ENCODE measurements around the gene DNMBP.
"Not testable (repeated sequence)": the region's sequence is repeated elsewhere in the genome, so short reads cannot be mapped to it uniquely, and the experiment has no call there.

The DNMBP gene

GRCh38 chr10:99958302-99958701 lies 51.4 kb downstream of the DNMBP start:
- DNase-seq (ENCODE audit: low spot score): no peak

- not testable (repeated sequence) for DNase-seq (ENCODE audit: low spot score)
Measured at GRCh38 chr10:99953510-99953909, 56.2 kb downstream of the DNMBP start.

- DNase-seq (ENCODE audit: low spot score): no peak
Measured at GRCh38 chr10:99952799-99953198, 56.9 kb downstream of the DNMBP start.

- not testable (repeated sequence) for DNase-seq (ENCODE audit: low spot score)
Measured at GRCh38 chr10:99946051-99946450, 63.7 kb downstream of the DNMBP start.

- peak; percentile 17 for DNase-seq (ENCODE audit: low spot score)
Measured at GRCh38 chr10:99945263-99945662, 64.5 kb downstream of the DNMBP start.

GRCh38 chr10:99944860-99945259 lies 64.9 kb downstream of the DNMBP start:
- no peak for DNase-seq (ENCODE audit: low spot score)

GRCh38 chr10:99943908-99944307 lies 65.8 kb downstream of the DNMBP start:
- DNase-seq (ENCODE audit: low spot score): no peak

GRCh38 chr10:99941942-99942820 lies 67.6 kb downstream of the DNMBP start:
- no peak for DNase-seq (ENCODE audit: low spot score)

- no peak for DNase-seq (ENCODE audit: low spot score)
Measured at GRCh38 chr10:99938563-99938962, 71.2 kb downstream of the DNMBP start.

- DNase-seq (ENCODE audit: low spot score): no peak
Measured at GRCh38 chr10:99937630-99938029, 72.1 kb downstream of the DNMBP start.

GRCh38 chr10:99932203-99932957 lies 77.4 kb downstream of the DNMBP start:
- DNase-seq (ENCODE audit: low spot score): not testable (repeated sequence)

GRCh38 chr10:99930731-99931550 lies 78.8 kb downstream of the DNMBP start:
- no peak for DNase-seq (ENCODE audit: low spot score)

- no peak for DNase-seq (ENCODE audit: low spot score)
Measured at GRCh38 chr10:99929360-99929759, 80.4 kb downstream of the DNMBP start.

GRCh38 chr10:99927721-99928280 lies 81.9 kb downstream of the DNMBP start:
- DNase-seq (ENCODE audit: low spot score): no peak

GRCh38 chr10:99926925-99927720 lies 82.6 kb downstream of the DNMBP start:
- DNase-seq (ENCODE audit: low spot score): peak; percentile 41

- no peak for DNase-seq (ENCODE audit: low spot score)
Measured at GRCh38 chr10:99924451-99925255, 85.1 kb downstream of the DNMBP start.

GRCh38 chr10:99921948-99922347 lies 87.8 kb downstream of the DNMBP start:
- DNase-seq (ENCODE audit: low spot score): no peak

- no peak for DNase-seq (ENCODE audit: low spot score)
Measured at GRCh38 chr10:99920901-99921300, 88.8 kb downstream of the DNMBP start.

- no peak for DNase-seq (ENCODE audit: low spot score)
Measured at GRCh38 chr10:99920486-99920885, 89.3 kb downstream of the DNMBP start.

Data from Ammon's horn (tissue), 1 donor.